Liver (tissue), 3 donors: ENCODE results near the gene ACOXL.

Source experiments
- ATF3 ChIP-seq: IDR thresholded peaks from 2 replicates; pipeline ENCODE4 v1.6.1; 2016; ENCODE audit warnings: antibody characterized with exemption
- EGR1 ChIP-seq, 2 donors: IDR thresholded peaks; 2 replicates each; pipeline ENCODE4 v1.6.1; 2016 to 2018; ENCODE audit warnings: antibody characterized with exemption in 2 of 2, low read depth in 2 of 2
- MAX ChIP-seq: IDR thresholded peaks from 2 replicates; pipeline ENCODE4 v1.6.1; 2016; ENCODE audit warnings: antibody characterized with exemption
- RAD21 ChIP-seq, 2 donors: IDR thresholded peaks; 2 replicates each; pipeline ENCODE4 v1.6.1; 2016; ENCODE audit warnings: antibody characterized with exemption in 2 of 2, mild to moderate bottlenecking in 2 of 2
- REST ChIP-seq: IDR thresholded peaks from 2 replicates; pipeline ENCODE4 v1.6.1; 2016; ENCODE audit warnings: antibody characterized with exemption, mild to moderate bottlenecking
- TAF1 ChIP-seq: conservative IDR thresholded peaks from 2 replicates; pipeline ENCODE4 v1.6.1; 2016; ENCODE audit warnings: antibody characterized with exemption, mild to moderate bottlenecking
- YY1 ChIP-seq: IDR thresholded peaks from 2 replicates; pipeline ENCODE4 v1.6.1; 2016; ENCODE audit warnings: antibody characterized with exemption, mild to moderate bottlenecking
- TF ChIP-seq, protein P1 (sequence below): fragments of 150-350 bp; IDR thresholded peaks from 2 replicates; pipeline ENCODE4 v1.5.1; 2017; ENCODE audit warnings: improper control_type of control experiment, low read depth, low read length; ENCODE audit not compliant: missing input control
- donor health status: healthy.
- donor health status: healthy.

- TF ChIP-seq RAD21 (IDR thresholded peaks at IDR 0.05) = no peak
- no peak for TF ChIP-seq REST
- no peak for TF ChIP-seq YY1
- TF ChIP-seq ATF3 = no peak
- TF ChIP-seq EGR1 (IDR thresholded peaks at IDR 0.05; ENCODE audit: low read depth in 2 of 2) = no peak
- TF ChIP-seq, protein P1, sequence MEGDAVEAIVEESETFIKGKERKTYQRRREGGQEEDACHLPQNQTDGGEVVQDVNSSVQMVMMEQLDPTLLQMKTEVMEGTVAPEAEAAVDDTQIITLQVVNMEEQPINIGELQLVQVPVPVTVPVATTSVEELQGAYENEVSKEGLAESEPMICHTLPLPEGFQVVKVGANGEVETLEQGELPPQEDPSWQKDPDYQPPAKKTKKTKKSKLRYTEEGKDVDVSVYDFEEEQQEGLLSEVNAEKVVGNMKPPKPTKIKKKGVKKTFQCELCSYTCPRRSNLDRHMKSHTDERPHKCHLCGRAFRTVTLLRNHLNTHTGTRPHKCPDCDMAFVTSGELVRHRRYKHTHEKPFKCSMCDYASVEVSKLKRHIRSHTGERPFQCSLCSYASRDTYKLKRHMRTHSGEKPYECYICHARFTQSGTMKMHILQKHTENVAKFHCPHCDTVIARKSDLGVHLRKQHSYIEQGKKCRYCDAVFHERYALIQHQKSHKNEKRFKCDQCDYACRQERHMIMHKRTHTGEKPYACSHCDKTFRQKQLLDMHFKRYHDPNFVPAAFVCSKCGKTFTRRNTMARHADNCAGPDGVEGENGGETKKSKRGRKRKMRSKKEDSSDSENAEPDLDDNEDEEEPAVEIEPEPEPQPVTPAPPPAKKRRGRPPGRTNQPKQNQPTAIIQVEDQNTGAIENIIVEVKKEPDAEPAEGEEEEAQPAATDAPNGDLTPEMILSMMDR = no peak
- TF ChIP-seq TAF1 = no peak
- TF ChIP-seq MAX = no peak
Measured at GRCh38 chr2:111099402-111099801, 367.0 kb downstream of the ACOXL start.
